Heart right ventricle (tissue), 16 donors: ENCODE data around the gene DYRK4. TPM values are rescaled to one million over a fixed set of nuclear protein-coding genes. Genes with fewer than 3 reads are reported as not detected.
A peak's percentile ranks its signal among the peaks of the same experiment; 100 is the strongest.

Experiments used
- ATAC-seq, 8 donors: fragments of 200-7000 bp; cut with Tn5 transposase; one replicate each; pipeline ENCODE4 v1.9.1; 2020; ENCODE audit warnings: mild to moderate bottlenecking in 8 of 8, moderate library complexity in 8 of 8, moderate number of reproducible peaks in 1 of 8
- DNase-seq, 2 donors: peaks; one replicate each; pipeline ENCODE4 v3.0.0-alpha.2; 2020
- H3K27ac ChIP-seq, 10 donors: fragments of 200-600 bp; sonication (generic) in 2 of 10; one replicate each; pipeline versions ENCODE4 v1.5.0 to v1.8.0; 2020 to 2022; ENCODE audit warnings: mild to moderate bottlenecking in 3 of 10
- H3K27me3 ChIP-seq, 7 donors: fragments of 200-600 bp; one replicate each; pipeline ENCODE4 v1.8.0; 2021 to 2022; ENCODE audit warnings: mild to moderate bottlenecking in 2 of 7
- H3K36me3 ChIP-seq, 9 donors: fragments of 200-600 bp; sonication (generic) in 1 of 9; one replicate each; pipeline versions ENCODE4 v1.5.0 to v1.8.0; 2020 to 2022; ENCODE audit warnings: mild to moderate bottlenecking in 2 of 9
- H3K4me1 ChIP-seq, 9 donors: fragments of 200-600 bp; sonication (generic) in 1 of 9; one replicate each; pipeline versions ENCODE4 v1.5.0 to v1.8.0; 2020 to 2022; ENCODE audit warnings: mild to moderate bottlenecking in 4 of 9
- H3K4me3 ChIP-seq, 10 donors: fragments of 200-600 bp; sonication (generic) in 2 of 10; one replicate each; pipeline versions ENCODE4 v1.5.0 to v1.8.0; 2020 to 2022; ENCODE audit warnings: mild to moderate bottlenecking in 7 of 10, moderate library complexity in 2 of 10
- H3K9me3 ChIP-seq, 11 donors: fragments of 200-600 bp in 10 of 11; sonication (generic) in 2 of 11; one replicate each; pipeline versions ENCODE4 v1.5.0 to v1.8.0; 2013 to 2022; ENCODE audit warnings: mild to moderate bottlenecking in 2 of 11, control low read depth in 1 of 11, moderate library complexity in 1 of 11
- CTCF ChIP-seq, 9 donors: fragments of 200-600 bp; sonication (generic) in 2 of 9; IDR thresholded peaks; one replicate each; pipeline versions ENCODE4 v1.5.0 to v1.8.0; 2021 to 2022; ENCODE audit warnings: antibody characterized with exemption in 9 of 9, mild to moderate bottlenecking in 5 of 9, moderate library complexity in 1 of 9
- WGBS, 2 donors: extraction: QIAGEN DNeasy Blood & Tissue Kit; methylation state at CpG; one replicate each; pipeline ENCODE4 v1.1.7; 2013; ENCODE audit warnings: inconsistent platforms in 1 of 2; 5-methylcytosine and 5-hydroxymethylcytosine counted together
- intact Hi-C, 10 donors: fragments of 100-400 bp; cut with DNase I; formaldehyde crosslinking; loops; one replicate each; pipeline versions ENCODE4 v1.11.1 to v1.14.2; 2022
- polyA plus RNA-seq, 2 donors: library from polyadenylated mRNA; stranded (reverse); fragments of 200-250 nt; gene quantifications; one replicate each; pipeline ENCODE4 v1.2.3, GENCODE V29; 2013
- total RNA-seq, 10 donors: library from RNA; stranded (reverse); fragmentation: NEBNext Ultra II Directional in 3 of 10; extraction: Animal tissue kit (Norgen Biotek cat#: 25700) in 3 of 10; gene quantifications; one replicate each; pipeline versions ENCODE4 v1.2.1 to v1.2.4, GENCODE V29; 2021 to 2023
- donor health status: Arrhythmogenic right ventricular cardiomyopathy.
- donor health status: ischemic (EF 13 %, LVEDD 7.1; RV severe dilation, severe dysfunction).
- donor health status: healthy with polysubstance abuse.
- donor health status: DM: no; HTN: yes; CAD: no.
- donor health status: DM: no; HTN: no; CAD: no.
- donor health status: ischemic (EF 25% LVEDD 6.9; RV normal size, moderate dysfunction).
- donor health status: ischemic (EF 25% LVEDD 5.7; RV mildly dilated, moderate dysfunction).
- donor health status: healthy.
- donor health status: DM: yes; HTN: yes; CAD: no.
- donor health status: Ischemic cardiomyopathy.
- donor health status: ischemic (EF 35%, LVEDD 5.7; RV mildly dilated, moderate dysfunction).
- donor health status: nonischemic (EF 11% LVEDD 7.7; RV severe dilation, severe dysfunction).
- donor health status: DM: yes; HTN: yes; CAD: no.
- donor health status: PGD.
- donor health status: ischemic (EF 29% LVEDD 5.4; RV normal size, mild dysfunction).
- donor health status: nonischemic (EF 23%, LVEDD 6.1; RV moderate dilation, normal function).

The DYRK4 gene
- total and polyA plus RNA-seq, 12 donors, result 21.2 to 64.5 (median 29.8) TPM

DNA sequence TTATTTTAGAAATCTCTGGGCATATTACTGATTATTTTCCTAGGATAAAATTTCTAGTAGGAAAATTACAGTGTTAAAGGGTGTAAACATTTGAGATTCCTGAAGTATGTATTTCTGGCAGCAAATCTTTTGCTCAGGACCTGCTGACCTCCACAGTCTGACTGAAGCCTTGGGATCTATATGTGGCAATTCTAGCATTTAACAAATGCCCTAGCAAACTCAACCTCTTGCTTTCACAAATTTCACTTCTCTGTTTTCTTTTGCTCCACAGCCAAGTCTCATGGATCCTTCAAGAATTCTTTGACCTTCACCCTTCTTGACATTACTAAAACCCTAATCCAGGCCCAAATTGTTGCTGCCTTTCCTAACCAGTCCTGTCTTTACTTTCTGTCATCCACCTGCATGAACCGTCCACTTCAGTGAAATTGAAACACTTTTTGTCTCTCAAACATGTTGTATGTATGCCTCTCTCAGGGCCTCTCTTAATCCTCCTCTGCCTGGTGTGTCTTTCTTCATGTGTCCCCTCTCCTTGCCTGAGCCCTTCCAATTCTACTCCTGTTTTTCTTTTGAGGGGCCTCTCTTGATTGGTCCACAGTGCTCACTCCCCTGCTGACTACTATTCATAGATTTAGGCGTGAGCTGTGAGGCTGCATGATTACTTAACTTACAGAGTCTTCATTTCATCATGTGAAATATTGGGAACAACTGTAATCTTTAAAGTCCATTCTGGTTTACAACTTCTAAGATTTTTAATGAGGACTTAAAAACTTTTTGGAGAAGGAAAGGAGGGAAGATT, 5.1 kb upstream of the DYRK4 start:
- Histone ChIP-seq H3K36me3 (peaks cover 0 to 13% (median 0%) of the 10 kb centered on the region in 9 donors), H3K9me3 (no peaks in the 10 kb centered on the region), H3K4me1 (peaks cover 0 to 23% (median 3%) of the 10 kb centered on the region in 9 donors), H3K27ac (peak overlapping the region in 6 of 10 donors; percentile 9 to 66 (median 29)), H3K27me3 (peaks cover 0 to 4% (median 0%) of the 10 kb centered on the region in 7 donors), H3K4me3 (no peak overlapping the region)
- ATAC-seq (peak in 5 of 8 donors; percentile 38 to 86 (median 75)), DNase-seq (no peak)
- WGBS, 2 donors, result 72 to 76% methylated on average over 2 of the region's 2 CpGs
- no peak for TF ChIP-seq CTCF (IDR thresholded peaks at IDR 0.05)
- intact Hi-C loops, result no loop called here

GRCh38 chr12:4557586-4557985, 4.4 kb upstream of the DYRK4 start:
- 50 to 63% methylated on average over 5 of the region's 5 CpGs for WGBS, 2 donors
- no peak overlapping the region for H3K4me3 ChIP-seq
- no peak for TF ChIP-seq CTCF (IDR thresholded peaks at IDR 0.05)
- intact Hi-C loops, result no loop called here
- peak overlapping the region in 1 of 10 donors; percentile 56 for H3K27ac ChIP-seq
- H3K4me1 ChIP-seq, result peaks cover 0 to 29% (median 3%) of the 10 kb centered on the region in 9 donors
- H3K9me3 ChIP-seq, result no peaks in the 10 kb centered on the region
- DNase-seq (no peak), ATAC-seq (no peak)
- peaks cover 0 to 7% (median 0%) of the 10 kb centered on the region in 7 donors for H3K27me3 ChIP-seq
- H3K36me3 ChIP-seq, result peaks cover 0 to 12% (median 0%) of the 10 kb centered on the region in 9 donors

DNA sequence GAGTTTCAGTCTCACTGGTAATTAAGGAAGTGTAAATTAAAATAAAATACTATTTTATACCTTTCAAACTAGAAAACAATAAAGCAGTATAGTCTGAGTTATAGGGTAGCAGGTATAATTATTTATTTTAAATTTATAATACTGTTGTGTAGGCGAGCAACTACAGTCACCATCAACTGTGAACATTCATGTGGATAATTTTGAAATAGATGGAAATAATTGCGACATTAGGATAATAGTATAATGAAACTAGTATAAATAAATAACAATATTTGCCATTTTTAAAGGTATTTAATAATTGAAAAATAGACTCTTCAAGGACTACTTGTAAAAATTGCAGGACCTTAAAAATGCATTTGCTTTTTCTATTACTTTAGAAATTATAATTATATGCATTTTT, 3.8 kb upstream of the DYRK4 start:
- ATAC-seq (no peak), DNase-seq (no peak)
- Histone ChIP-seq H3K36me3 (peaks cover 0 to 10% (median 0%) of the 10 kb centered on the region in 9 donors), H3K4me3 (no peak overlapping the region), H3K27me3 (peaks cover 0 to 13% (median 0%) of the 10 kb centered on the region in 7 donors), H3K27ac (no peak overlapping the region), H3K4me1 (peaks cover 0 to 31% (median 3%) of the 10 kb centered on the region in 9 donors), H3K9me3 (no peaks in the 10 kb centered on the region)
- no peak for TF ChIP-seq CTCF (IDR thresholded peaks at IDR 0.05)
- WGBS, 2 donors, result 97 to 100% methylated on average over 2 of the region's 2 CpGs
- intact Hi-C loops, result no loop called here

DNA sequence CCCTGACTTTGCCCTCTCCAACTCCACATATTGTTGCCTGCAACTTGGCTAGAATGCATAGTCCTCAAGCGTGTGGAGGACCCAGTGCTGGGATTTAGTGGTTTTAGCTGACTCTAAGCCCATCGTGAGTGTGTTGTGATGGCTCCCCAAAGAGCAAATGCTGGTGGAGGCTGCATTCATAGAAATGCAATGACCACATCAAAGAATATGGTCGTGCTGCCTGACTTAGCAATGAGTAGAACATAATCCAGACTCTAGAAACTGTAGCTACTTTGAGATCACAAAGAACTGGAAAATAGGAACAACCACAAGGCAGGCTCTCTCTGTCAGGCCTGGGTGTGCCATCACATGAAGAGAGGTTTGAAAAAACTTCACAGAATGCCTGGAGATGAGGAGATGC, 1.3 kb downstream of the DYRK4 start:
- no peak for TF ChIP-seq CTCF (IDR thresholded peaks at IDR 0.05)
- H3K4me3 ChIP-seq, result no peak overlapping the region
- intact Hi-C loops, result no loop called here
- H3K27me3 ChIP-seq, result peaks cover 0 to 13% (median 4%) of the 10 kb centered on the region in 7 donors
- ATAC-seq (no peak), DNase-seq (no peak)
- 86 to 94% methylated on average over 3 of the region's 3 CpGs for WGBS, 2 donors
- peaks cover 0 to 40% (median 3%) of the 10 kb centered on the region in 9 donors for H3K4me1 ChIP-seq
- H3K27ac ChIP-seq, result no peak overlapping the region
- no peaks in the 10 kb centered on the region for H3K36me3 ChIP-seq
- no peaks in the 10 kb centered on the region for H3K9me3 ChIP-seq
